T-helper 2 cell treated with Interferon-gamma antibody and Interleukin-4, amounts not matched to agents 5 μg/mL and 100 μg/mL, for 36 hours (primary cell): ENCODE results near the gene PCK2.
"Not testable (repeated sequence)": the region's sequence is repeated elsewhere in the genome, so short reads cannot be mapped to it uniquely, and the experiment has no call there.

ENCODE experiments used
- DNase-seq: peaks from one replicate; pipeline ENCODE4 v3.0.0; 2021; ENCODE audit warnings: low spot score
- H3K27ac Mint-ChIP-seq: one replicate; pipeline ENCODE4 v1.8.0; 2021; ENCODE audit warnings: mild to moderate bottlenecking, mixed read lengths
- H3K27me3 Mint-ChIP-seq: one replicate; pipeline ENCODE4 v1.8.0; 2021; ENCODE audit warnings: low read depth, mixed read lengths
- H3K36me3 Mint-ChIP-seq: one replicate; pipeline ENCODE4 v1.8.0; 2021; ENCODE audit warnings: low read depth, mixed read lengths
- H3K4me1 Mint-ChIP-seq: one replicate; pipeline ENCODE4 v1.8.0; 2021; ENCODE audit warnings: low read depth, mixed read lengths
- H3K4me3 Mint-ChIP-seq: one replicate; pipeline ENCODE4 v1.8.0; 2022; ENCODE audit warnings: mild to moderate bottlenecking, moderate library complexity, mixed read lengths
- H3K9me3 Mint-ChIP-seq: one replicate; pipeline ENCODE4 v1.8.0; 2021; ENCODE audit warnings: mixed read lengths

Gene PCK2

GRCh38 chr14:24102357-24103048 lies 8.4 kb downstream of the PCK2 start:
- Mint-ChIP-seq H3K4me3 (no peak overlapping the region), H3K27me3 (no peaks in the 10 kb centered on the region), H3K36me3 (peaks cover 52% of the 10 kb centered on the region), H3K9me3 (peaks cover 3% of the 10 kb centered on the region), H3K4me1 (peaks cover 5% of the 10 kb centered on the region), H3K27ac (no peak overlapping the region)
- DNase-seq = no peak

- peaks cover 46% of the 10 kb centered on the region for H3K36me3 Mint-ChIP-seq
- DNase-seq = no peak
- H3K4me3 Mint-ChIP-seq = no peak overlapping the region
- no peaks in the 10 kb centered on the region for H3K27me3 Mint-ChIP-seq
- H3K4me1 Mint-ChIP-seq = peaks cover 8% of the 10 kb centered on the region
- no peak overlapping the region for H3K27ac Mint-ChIP-seq
- H3K9me3 Mint-ChIP-seq = peaks cover 3% of the 10 kb centered on the region
These were observed 9.3 kb downstream of the PCK2 start for GRCh38 chr14:24103451-24103850.

- not testable (repeated sequence) for H3K27me3 Mint-ChIP-seq, H3K27ac Mint-ChIP-seq, H3K9me3 Mint-ChIP-seq, DNase-seq, H3K4me3 Mint-ChIP-seq
- peaks cover 18% of the 10 kb centered on the region for H3K4me1 Mint-ChIP-seq
- peaks cover 33% of the 10 kb centered on the region for H3K36me3 Mint-ChIP-seq
These were observed 11.6 kb downstream of the PCK2 start for GRCh38 chr14:24105609-24106239.

GRCh38 chr14:24106672-24107271 lies 12.7 kb downstream of the PCK2 start:
- H3K9me3 Mint-ChIP-seq = peaks cover 3% of the 10 kb centered on the region
- peaks cover 29% of the 10 kb centered on the region for H3K36me3 Mint-ChIP-seq
- peaks cover 18% of the 10 kb centered on the region for H3K4me1 Mint-ChIP-seq
- no peak overlapping the region for H3K4me3 Mint-ChIP-seq
- DNase-seq = no peak
- H3K27ac Mint-ChIP-seq = no peak overlapping the region
- no peaks in the 10 kb centered on the region for H3K27me3 Mint-ChIP-seq

GRCh38 chr14:24108336-24108874 lies 14.3 kb downstream of the PCK2 start:
- peaks cover 18% of the 10 kb centered on the region for H3K4me1 Mint-ChIP-seq
- H3K4me3 Mint-ChIP-seq = peak overlapping the region; percentile 50
- peaks cover 3% of the 10 kb centered on the region for H3K9me3 Mint-ChIP-seq
- H3K27me3 Mint-ChIP-seq = no peaks in the 10 kb centered on the region
- peak overlapping the region; percentile 96 for H3K27ac Mint-ChIP-seq
- H3K36me3 Mint-ChIP-seq = peaks cover 17% of the 10 kb centered on the region
- no peak for DNase-seq

GRCh38 chr14:24110060-24110459 lies 15.9 kb downstream of the PCK2 start:
- no peak overlapping the region for H3K27ac Mint-ChIP-seq
- no peak overlapping the region for H3K4me3 Mint-ChIP-seq

DNA sequence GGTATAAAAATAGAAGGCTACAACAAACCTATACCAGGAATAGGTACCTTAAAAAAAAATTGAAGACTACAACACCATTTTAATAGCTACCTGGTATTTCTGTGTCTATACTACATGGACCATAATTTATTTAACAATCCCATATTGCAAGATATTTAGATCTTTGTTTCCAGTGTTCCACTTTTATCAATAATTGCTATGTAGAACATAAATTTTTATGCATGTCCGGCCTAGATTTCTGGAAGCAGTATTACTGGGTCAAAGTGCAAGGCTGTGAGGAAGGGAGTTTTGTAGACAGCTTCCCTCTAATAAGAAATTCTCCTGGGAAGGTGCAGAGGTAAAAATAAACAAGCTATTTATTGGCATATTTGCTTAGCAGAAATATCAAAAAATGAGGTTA lies 16.4 kb downstream of the PCK2 start:
- H3K36me3 Mint-ChIP-seq = peaks cover 5% of the 10 kb centered on the region
- DNase-seq = no peak
- peaks cover 22% of the 10 kb centered on the region for H3K4me1 Mint-ChIP-seq
- H3K4me3 Mint-ChIP-seq = no peak overlapping the region
- H3K27me3 Mint-ChIP-seq = no peaks in the 10 kb centered on the region
- H3K27ac Mint-ChIP-seq = no peak overlapping the region
- H3K9me3 Mint-ChIP-seq = no peaks in the 10 kb centered on the region

More at GRCh38 chr14:24110060-24110459, 15.9 kb downstream of the PCK2 start:
- Mint-ChIP-seq H3K36me3 (peaks cover 3% of the 10 kb centered on the region), H3K4me1 (peaks cover 18% of the 10 kb centered on the region), H3K27me3 (no peaks in the 10 kb centered on the region), H3K9me3 (no peaks in the 10 kb centered on the region)
- DNase-seq = no peak

DNA sequence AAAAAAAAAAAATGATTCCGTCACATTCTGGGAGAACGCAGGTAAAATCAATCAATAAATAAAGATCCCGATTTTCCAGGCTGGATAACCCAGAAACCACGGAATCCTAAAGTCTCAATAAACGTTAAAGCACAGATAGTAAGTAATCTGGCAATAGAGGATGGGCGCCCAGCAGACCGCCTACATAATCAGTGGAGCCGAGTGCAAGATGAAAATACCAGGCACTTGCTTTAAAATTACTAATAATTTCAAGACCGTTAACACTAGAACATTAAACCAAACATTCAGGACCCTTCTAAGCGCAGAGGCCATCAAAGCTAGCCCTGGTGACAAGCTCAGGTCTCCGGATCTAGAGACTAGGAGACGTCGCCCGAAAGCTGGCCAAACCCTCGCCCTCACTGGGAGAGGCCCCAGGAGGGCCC lies 19.3 kb downstream of the PCK2 start:
- no peaks in the 10 kb centered on the region for H3K9me3 Mint-ChIP-seq
- peaks cover 27% of the 10 kb centered on the region for H3K36me3 Mint-ChIP-seq
- H3K4me1 Mint-ChIP-seq = peaks cover 32% of the 10 kb centered on the region

DNA sequence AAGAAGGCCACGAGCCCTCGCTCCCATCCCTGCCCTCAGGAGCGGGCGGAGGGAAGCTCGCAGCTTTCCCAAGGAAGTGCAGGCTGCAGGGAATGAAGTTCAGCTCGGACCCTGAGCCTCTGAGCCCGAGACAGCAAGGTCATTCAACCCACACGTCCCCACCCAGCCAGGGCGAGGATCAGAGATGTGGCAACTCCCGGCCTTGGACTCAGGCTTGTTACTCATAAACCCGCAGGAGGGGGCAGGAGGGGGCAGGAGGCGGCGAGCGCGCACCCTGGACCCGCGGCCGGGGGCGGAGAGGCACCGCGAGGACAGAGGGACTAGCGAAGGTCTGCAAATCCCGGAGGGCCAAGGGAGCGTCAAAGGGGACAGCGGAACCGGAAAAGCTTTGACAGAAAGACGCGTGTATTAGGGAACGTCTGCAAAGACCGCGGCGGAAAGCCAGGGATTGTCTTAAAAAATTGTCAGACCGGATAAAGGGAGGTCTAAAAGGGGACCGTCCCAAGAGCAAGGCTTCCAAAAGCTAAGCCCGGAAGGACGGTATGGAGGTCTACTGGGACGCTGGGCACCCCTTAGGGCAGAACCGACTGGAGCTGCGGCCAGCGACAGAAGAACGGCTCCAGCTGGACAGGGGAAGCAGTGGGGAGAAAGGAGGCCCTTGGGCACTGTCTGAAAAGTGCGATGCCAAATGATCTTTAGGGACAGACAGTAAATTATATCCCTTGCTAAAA lies 19.9 kb downstream of the PCK2 start:
- no peaks in the 10 kb centered on the region for H3K27me3 Mint-ChIP-seq
- H3K36me3 Mint-ChIP-seq = peaks cover 32% of the 10 kb centered on the region
- DNase-seq = peak; percentile 88
- peak overlapping the region; percentile 92 for H3K4me3 Mint-ChIP-seq
- no peaks in the 10 kb centered on the region for H3K9me3 Mint-ChIP-seq
- peaks cover 29% of the 10 kb centered on the region for H3K4me1 Mint-ChIP-seq
- H3K27ac Mint-ChIP-seq = peak overlapping the region; percentile 97

More for the DNA sequence above, 19.3 kb downstream of the PCK2 start:
- no peak for DNase-seq
- Mint-ChIP-seq H3K27ac (peak overlapping the region; percentile 97), H3K4me3 (peak overlapping the region; percentile 92), H3K27me3 (no peaks in the 10 kb centered on the region)

GRCh38 chr14:24114532-24115421 lies 20.7 kb downstream of the PCK2 start, which contains the start of the genes DCAF11 and NRL:
Gene DCAF11 (plus strand): TSS chr14:24114777. CDS start chr14:24115595, 818 bp downstream.
Gene NRL (minus strand): TSS chr14:24114949. CDS start chr14:24082848, 32,101 bp downstream.
- Mint-ChIP-seq H3K36me3 (peaks cover 40% of the 10 kb centered on the region), H3K27me3 (no peaks in the 10 kb centered on the region), H3K4me3 (peak within 1 kb of the TSS; percentile 92), H3K4me1 (peaks cover 27% of the 10 kb centered on the region), H3K9me3 (no peaks in the 10 kb centered on the region), H3K27ac (peak within 1 kb of the TSS; percentile 97)
- DNase-seq = peak; percentile 99

DNA sequence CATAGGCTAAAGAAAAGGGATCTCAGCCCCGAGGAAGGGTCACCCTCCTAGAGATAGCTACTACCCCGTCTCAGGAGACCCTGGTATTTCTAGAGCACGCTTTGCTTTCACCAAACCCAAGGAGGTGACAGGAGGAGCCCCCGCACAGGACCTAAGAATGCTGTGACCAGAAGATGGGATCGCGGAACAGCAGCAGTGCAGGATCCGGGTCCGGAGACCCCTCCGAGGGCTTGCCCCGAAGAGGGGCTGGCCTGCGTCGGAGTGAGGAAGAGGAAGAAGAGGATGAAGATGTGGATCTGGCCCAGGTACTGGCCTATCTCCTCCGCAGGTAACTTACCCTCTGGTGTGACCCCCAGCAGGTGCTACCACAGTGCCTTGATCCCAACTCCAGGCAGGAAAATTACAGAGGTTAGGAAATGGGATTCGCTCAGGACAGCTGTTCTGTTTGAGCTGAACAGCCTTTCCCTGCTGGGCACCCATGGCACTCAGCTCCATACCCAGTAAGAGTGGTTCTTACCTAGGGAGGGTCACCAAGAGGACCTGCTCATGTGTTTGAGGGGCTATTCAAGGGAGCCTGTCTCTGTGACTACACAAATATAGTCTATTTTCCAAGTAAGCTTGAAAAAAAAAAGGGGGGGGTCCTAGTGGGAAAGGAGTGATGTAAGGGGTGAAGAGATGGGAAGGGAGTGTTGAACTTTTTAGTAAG lies 21.5 kb downstream of the PCK2 start:
- DNase-seq = no peak
- H3K4me3 Mint-ChIP-seq = peak overlapping the region; percentile 92
- H3K36me3 Mint-ChIP-seq = peaks cover 43% of the 10 kb centered on the region
- H3K4me1 Mint-ChIP-seq = peaks cover 26% of the 10 kb centered on the region
- no peaks in the 10 kb centered on the region for H3K27me3 Mint-ChIP-seq
- H3K27ac Mint-ChIP-seq = peak overlapping the region; percentile 97
- H3K9me3 Mint-ChIP-seq = no peaks in the 10 kb centered on the region

DNA sequence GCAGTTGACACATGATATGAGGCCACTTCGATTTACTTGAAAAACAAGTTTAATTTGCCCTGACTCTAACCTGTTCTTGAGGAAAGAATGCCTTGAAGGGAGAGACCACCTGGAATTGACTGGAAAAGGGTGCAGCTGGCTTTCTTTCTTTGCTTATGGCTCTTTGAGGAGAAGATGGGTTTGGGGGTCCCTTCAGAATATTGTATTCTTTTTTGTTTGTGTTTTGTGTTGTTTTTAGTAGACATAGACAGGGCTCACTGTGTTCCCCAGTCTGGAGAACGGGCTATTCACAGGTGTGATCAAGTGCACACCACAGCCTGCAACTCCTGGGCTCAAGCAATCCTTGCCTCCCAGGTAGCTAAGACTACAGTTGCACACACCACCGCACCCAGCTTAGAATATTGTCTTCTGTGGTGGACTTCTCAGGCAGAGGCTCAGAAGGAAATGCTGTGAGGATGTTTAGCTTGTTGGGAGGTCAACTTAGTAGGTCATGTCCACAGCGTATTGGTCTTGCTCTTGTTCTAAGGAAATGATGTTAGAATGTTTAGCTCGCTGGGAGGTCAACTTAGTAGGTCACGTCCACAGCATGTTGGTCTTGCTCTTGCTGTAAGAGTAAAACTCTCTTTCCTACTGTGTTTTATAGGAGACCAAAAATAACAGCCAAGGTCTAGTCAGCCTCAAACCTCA lies 22.2 kb downstream of the PCK2 start:
- Mint-ChIP-seq H3K4me3 (peak overlapping the region; percentile 92), H3K27ac (peak overlapping the region; percentile 97), H3K9me3 (no peaks in the 10 kb centered on the region), H3K4me1 (peaks cover 25% of the 10 kb centered on the region), H3K27me3 (no peaks in the 10 kb centered on the region), H3K36me3 (peaks cover 48% of the 10 kb centered on the region)
- DNase-seq = no peak
